Fibroblast of mammary gland (primary cell): Measurements from ENCODE around the gene SHISA2.
A peak's percentile ranks its signal among the peaks of the same experiment; 100 is the strongest.
"Not testable (repeated sequence)": the region's sequence is repeated elsewhere in the genome, so short reads cannot be mapped to it uniquely, and the experiment has no call there.

Experiments
- DNase-seq: peaks from one replicate; pipeline ENCODE4 v3.0.0-alpha.2; 2010; ENCODE audit warnings: low read depth
- H3K4me3 ChIP-seq: 2 replicates; pipeline ENCODE4 v1.5.1; 2011; ENCODE audit warnings: low read depth, mild to moderate bottlenecking, low read length, moderate library complexity; ENCODE audit not compliant: control insufficient read depth
- TF ChIP-seq, protein P1 (sequence below): conservative IDR thresholded peaks from 2 replicates; pipeline ENCODE4 v1.5.1; 2011; ENCODE audit warnings: low read depth, low read length, inconsistent platforms; ENCODE audit not compliant: control insufficient read depth, insufficient read depth

The SHISA2 gene

GRCh38 chr13:26067601-26068000 lies 15.8 kb upstream of the SHISA2 start:
- TF ChIP-seq, protein P1, sequence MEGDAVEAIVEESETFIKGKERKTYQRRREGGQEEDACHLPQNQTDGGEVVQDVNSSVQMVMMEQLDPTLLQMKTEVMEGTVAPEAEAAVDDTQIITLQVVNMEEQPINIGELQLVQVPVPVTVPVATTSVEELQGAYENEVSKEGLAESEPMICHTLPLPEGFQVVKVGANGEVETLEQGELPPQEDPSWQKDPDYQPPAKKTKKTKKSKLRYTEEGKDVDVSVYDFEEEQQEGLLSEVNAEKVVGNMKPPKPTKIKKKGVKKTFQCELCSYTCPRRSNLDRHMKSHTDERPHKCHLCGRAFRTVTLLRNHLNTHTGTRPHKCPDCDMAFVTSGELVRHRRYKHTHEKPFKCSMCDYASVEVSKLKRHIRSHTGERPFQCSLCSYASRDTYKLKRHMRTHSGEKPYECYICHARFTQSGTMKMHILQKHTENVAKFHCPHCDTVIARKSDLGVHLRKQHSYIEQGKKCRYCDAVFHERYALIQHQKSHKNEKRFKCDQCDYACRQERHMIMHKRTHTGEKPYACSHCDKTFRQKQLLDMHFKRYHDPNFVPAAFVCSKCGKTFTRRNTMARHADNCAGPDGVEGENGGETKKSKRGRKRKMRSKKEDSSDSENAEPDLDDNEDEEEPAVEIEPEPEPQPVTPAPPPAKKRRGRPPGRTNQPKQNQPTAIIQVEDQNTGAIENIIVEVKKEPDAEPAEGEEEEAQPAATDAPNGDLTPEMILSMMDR: no peak
- no peak overlapping the region for H3K4me3 ChIP-seq
- no peak for DNase-seq

GRCh38 chr13:26066492-26066891 lies 14.7 kb upstream of the SHISA2 start:
- not testable (repeated sequence) for H3K4me3 ChIP-seq, DNase-seq

- H3K4me3 ChIP-seq: no peak overlapping the region
- TF ChIP-seq, protein P1: peak; percentile 58
- peak; percentile 43 for DNase-seq
These were observed 11.1 kb upstream of the SHISA2 start for GRCh38 chr13:26062853-26063444.

GRCh38 chr13:26061947-26062346 lies 10.1 kb upstream of the SHISA2 start:
- DNase-seq: peak; percentile 33
- TF ChIP-seq, protein P1: no peak
- H3K4me3 ChIP-seq: no peak overlapping the region

DNA sequence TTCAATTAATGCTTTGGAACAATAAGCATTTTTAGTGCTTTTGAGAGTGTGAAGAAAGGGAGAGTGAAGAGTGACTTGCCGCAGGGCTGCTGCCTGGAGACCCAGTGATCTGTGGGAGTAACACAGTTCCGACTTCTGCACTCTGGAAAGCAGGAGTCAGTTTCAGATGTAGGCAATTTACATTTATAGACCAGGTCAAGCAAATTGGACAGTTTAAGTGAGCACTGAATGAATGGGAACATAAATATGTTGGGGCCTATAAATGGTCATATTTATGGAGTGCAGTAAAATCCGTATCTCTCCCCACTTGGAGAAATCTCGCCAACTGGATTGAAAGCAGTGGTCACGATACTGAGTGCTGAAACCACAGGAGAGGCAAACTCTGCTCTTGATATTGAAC lies 9.4 kb upstream of the SHISA2 start:
- DNase-seq: no peak
- no peak overlapping the region for H3K4me3 ChIP-seq
- TF ChIP-seq, protein P1: no peak

GRCh38 chr13:26060357-26060756 lies 8.5 kb upstream of the SHISA2 start:
- H3K4me3 ChIP-seq: no peak overlapping the region
- TF ChIP-seq, protein P1: no peak
- no peak for DNase-seq

DNA sequence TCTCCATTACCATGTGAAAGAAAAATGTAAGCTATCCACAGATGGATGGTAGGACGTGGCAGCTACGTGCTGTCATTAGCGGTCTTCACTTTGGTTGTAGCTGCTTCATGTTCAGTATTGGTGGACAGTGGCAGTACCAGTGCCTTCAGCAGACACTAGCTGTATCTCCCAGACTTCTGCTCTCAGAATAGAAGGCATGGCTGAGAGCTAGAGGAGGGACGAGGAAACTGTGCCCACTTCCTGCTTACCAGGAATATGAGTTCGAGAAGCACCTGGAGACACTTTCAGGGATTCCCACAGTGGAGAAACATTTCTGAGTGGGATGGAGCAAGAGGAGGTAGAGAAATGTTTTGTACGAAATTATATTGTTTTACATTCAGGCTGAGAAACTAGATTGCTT lies 6.9 kb upstream of the SHISA2 start:
- H3K4me3 ChIP-seq: no peak overlapping the region
- TF ChIP-seq, protein P1: no peak
- no peak for DNase-seq

GRCh38 chr13:26054896-26055295 lies 3.1 kb upstream of the SHISA2 start:
- TF ChIP-seq, protein P1: no peak
- no peak overlapping the region for H3K4me3 ChIP-seq
- DNase-seq: no peak
